Measurements from ENCODE around the gene PKN3. TPM values are rescaled to one million over a fixed set of nuclear protein-coding genes. Genes with fewer than 3 reads are reported as not detected.

The PKN3 gene
- total and polyA plus RNA-seq, 2 of the 13 experiments (the other 11 are each of a cell fraction or from before 2014, with no cell fraction given), result 10.5 to 13.2 TPM

- TF ChIP-seq, protein P1, sequence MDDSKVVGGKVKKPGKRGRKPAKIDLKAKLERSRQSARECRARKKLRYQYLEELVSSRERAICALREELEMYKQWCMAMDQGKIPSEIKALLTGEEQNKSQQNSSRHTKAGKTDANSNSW (CRISPR knock-in tag; IDR thresholded peaks at IDR 0.05; ENCODE audit: borderline replicate concordance), result no peak
- TF ChIP-seq HNRNPH1 (optimal IDR thresholded peaks at IDR 0.05; ENCODE audit: low read depth, low read length) (no peak), PHF20 (CRISPR knock-in tag; IDR thresholded peaks at IDR 0.05) (peak; percentile 43; the same call in 1 of the 2 replicates), ZBTB21 (CRISPR knock-in tag; IDR thresholded peaks at IDR 0.05) (no peak), TMF1 (CRISPR knock-in tag; IDR thresholded peaks at IDR 0.05; ENCODE audit: low read depth) (no peak), ZNF670 (CRISPR knock-in tag; IDR thresholded peaks at IDR 0.05; ENCODE audit: borderline replicate concordance) (no peak), ZNF232 (CRISPR knock-in tag; IDR thresholded peaks at IDR 0.05; ENCODE audit: borderline replicate concordance) (no peak), TCF12 (IDR thresholded peaks at IDR 0.05) (no peak), TCF12 (CRISPR knock-in tag; IDR thresholded peaks at IDR 0.05) (no peak), FOXO1 (CRISPR knock-in tag; IDR thresholded peaks at IDR 0.05) (no peak), ZNF34 (CRISPR knock-in tag; IDR thresholded peaks at IDR 0.05; ENCODE audit: borderline replicate concordance) (no peak), PLSCR1 (CRISPR knock-in tag; IDR thresholded peaks at IDR 0.05; ENCODE audit: borderline replicate concordance) (no peak), ZNF549 (CRISPR knock-in tag; IDR thresholded peaks at IDR 0.05) (no peak), ZNF10 (CRISPR knock-in tag; IDR thresholded peaks at IDR 0.05; ENCODE audit: borderline replicate concordance, low read depth) (no peak), ZNF468 (CRISPR knock-in tag; IDR thresholded peaks at IDR 0.05) (no peak), TFDP1 (CRISPR knock-in tag; IDR thresholded peaks at IDR 0.05; ENCODE audit: borderline replicate concordance) (no peak; the same call in 1 of the 2 replicates), AKNA (CRISPR knock-in tag; IDR thresholded peaks at IDR 0.05; ENCODE audit: borderline replicate concordance) (no peak)
- TF ChIP-seq, protein P2, sequence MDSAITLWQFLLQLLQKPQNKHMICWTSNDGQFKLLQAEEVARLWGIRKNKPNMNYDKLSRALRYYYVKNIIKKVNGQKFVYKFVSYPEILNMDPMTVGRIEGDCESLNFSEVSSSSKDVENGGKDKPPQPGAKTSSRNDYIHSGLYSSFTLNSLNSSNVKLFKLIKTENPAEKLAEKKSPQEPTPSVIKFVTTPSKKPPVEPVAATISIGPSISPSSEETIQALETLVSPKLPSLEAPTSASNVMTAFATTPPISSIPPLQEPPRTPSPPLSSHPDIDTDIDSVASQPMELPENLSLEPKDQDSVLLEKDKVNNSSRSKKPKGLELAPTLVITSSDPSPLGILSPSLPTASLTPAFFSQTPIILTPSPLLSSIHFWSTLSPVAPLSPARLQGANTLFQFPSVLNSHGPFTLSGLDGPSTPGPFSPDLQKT (CRISPR knock-in tag; IDR thresholded peaks at IDR 0.05; ENCODE audit: borderline replicate concordance), result no peak
- TF ChIP-seq, protein P3, sequence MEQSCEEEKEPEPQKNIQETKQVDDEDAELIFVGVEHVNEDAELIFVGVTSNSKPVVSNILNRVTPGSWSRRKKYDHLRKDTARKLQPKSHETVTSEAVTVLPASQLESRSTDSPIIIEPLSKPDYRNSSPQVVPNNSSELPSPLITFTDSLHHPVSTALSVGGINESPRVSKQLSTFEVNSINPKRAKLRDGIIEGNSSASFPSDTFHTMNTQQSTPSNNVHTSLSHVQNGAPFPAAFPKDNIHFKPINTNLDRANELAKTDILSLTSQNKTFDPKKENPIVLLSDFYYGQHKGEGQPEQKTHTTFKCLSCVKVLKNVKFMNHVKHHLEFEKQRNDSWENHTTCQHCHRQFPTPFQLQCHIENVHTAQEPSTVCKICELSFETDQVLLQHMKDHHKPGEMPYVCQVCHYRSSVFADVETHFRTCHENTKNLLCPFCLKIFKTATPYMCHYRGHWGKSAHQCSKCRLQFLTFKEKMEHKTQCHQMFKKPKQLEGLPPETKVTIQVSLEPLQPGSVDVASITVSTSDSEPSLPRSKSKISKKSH (CRISPR knock-in tag; IDR thresholded peaks at IDR 0.05; ENCODE audit: borderline replicate concordance), result no peak
Measured at GRCh38 chr9:128733256-128733655, 31.0 kb downstream of the PKN3 start (continued).
